HepG2 (cell line): Measurements from ENCODE around the gene MAFB. TPM values are rescaled to one million over a fixed set of nuclear protein-coding genes. Genes with fewer than 3 reads are reported as not detected.

ENCODE experiments used
- GABPA ChIP-seq, 2 experiments: IDR thresholded peaks; 2 replicates each; pipeline ENCODE4 v1.6.1; 2011 to 2016; ENCODE audit warnings: low read depth in 2 of 2, low read length in 1 of 2, missing biosample characterization in 1 of 2, missing genetic modification characterization in 1 of 2
- GATAD1 ChIP-seq: IDR thresholded peaks from 2 replicates; pipeline ENCODE4 v1.6.1; 2016; ENCODE audit warnings: missing genetic modification reagents, missing compliant biosample characterization
- KAT7 ChIP-seq: IDR thresholded peaks from 2 replicates; pipeline ENCODE4 v1.6.1; 2018; ENCODE audit warnings: borderline replicate concordance, missing compliant biosample characterization
- SMARCC2 ChIP-seq: fragments of 450-650 bp; IDR thresholded peaks from 2 replicates; pipeline ENCODE4 v1.6.1; 2017; ENCODE audit warnings: antibody characterized with exemption, mild to moderate bottlenecking
- TAF15 ChIP-seq: fragments of 200-400 bp; formaldehyde crosslinking; IDR thresholded peaks from one replicate; pipeline ENCODE4 v1.6.1; 2018; ENCODE audit warnings: mild to moderate bottlenecking, low read depth, low read length; ENCODE audit not compliant: poor library complexity, severe bottlenecking
- TIGD3 ChIP-seq: sonication (generic); formaldehyde crosslinking; IDR thresholded peaks from 2 replicates; pipeline ENCODE4 v1.5.1; 2020; ENCODE audit warnings: mild to moderate bottlenecking, missing genetic modification reagents, borderline replicate concordance
- UBTF ChIP-seq: sonication (generic); formaldehyde crosslinking; IDR thresholded peaks from 2 replicates; pipeline ENCODE4 v1.4.0; 2020; ENCODE audit warnings: mild to moderate bottlenecking, missing genetic modification reagents
- ZBTB40 ChIP-seq, 2 experiments: fragments of 450-650 bp in 1 of 2; sonication (generic) in 1 of 2; formaldehyde crosslinking in 1 of 2; IDR thresholded peaks; 2 replicates each; pipeline versions ENCODE4 v1.6.1 to v1.8.0; 2016 to 2022; ENCODE audit warnings: antibody characterized with exemption in 1 of 2, mild to moderate bottlenecking in 1 of 2, missing genetic modification reagents in 1 of 2
- ZFP36 ChIP-seq: fragments of 150-350 bp; IDR thresholded peaks from 2 replicates; pipeline ENCODE4 v1.6.1; 2018; ENCODE audit warnings: borderline replicate concordance, low read length, low read depth; ENCODE audit not compliant: partially characterized antibody
- ZNF275 ChIP-seq: sonication (generic); formaldehyde crosslinking; IDR thresholded peaks from 2 replicates; pipeline ENCODE4 v1.8.0; 2022; ENCODE audit warnings: missing genetic modification reagents, mild to moderate bottlenecking, inconsistent platforms, borderline replicate concordance
- ZNF30 ChIP-seq: sonication (generic); formaldehyde crosslinking; IDR thresholded peaks from 2 replicates; pipeline ENCODE4 v1.5.0; 2020; ENCODE audit warnings: mild to moderate bottlenecking, missing genetic modification reagents
- ZNF672 ChIP-seq: sonication (generic); formaldehyde crosslinking; IDR thresholded peaks from 2 replicates; pipeline ENCODE4 v1.8.1; 2022; ENCODE audit warnings: missing genetic modification reagents
- polyA plus RNA-seq, 8 experiments: library from polyadenylated mRNA; depleted of rRNA in 3 of 8; stranded (reverse) in 7 of 8; unstranded in 1 of 8; fragments of >200 nt; fragmentation: Illumina TruSeq in 4 of 8; extraction: Trizol in 4 of 8; gene quantifications; 2 replicates each; pipeline versions ENCODE4 v1.2.1 to v1.2.3, GENCODE V29; 2011 to 2016; ENCODE audit warnings: low read depth in 4 of 8, missing spikeins in 1 of 8, mixed read lengths in 1 of 8; ENCODE audit not compliant: insufficient read depth in 1 of 8
- total RNA-seq, 5 experiments: library from RNA; depleted of rRNA; stranded (reverse); fragments of >200 nt; fragmentation: Illumina TruSeq; extraction: Trizol; gene quantifications; 2 replicates each; pipeline ENCODE4 v1.2.3, GENCODE V29; 2016; ENCODE audit warnings: low read depth in 1 of 5

MAFB gene
- total and polyA plus RNA-seq, 2 of the 13 experiments (the other 11 are each of a cell fraction or from before 2014, with no cell fraction given): 0.08 to 0.11 TPM

GRCh38 chr20:40689100-40689942, at the start of gene MAFB (continued):
- TF ChIP-seq ZBTB40 (IDR thresholded peaks at IDR 0.05) (no peak), ZBTB40 (CRISPR knock-in tag; IDR thresholded peaks at IDR 0.05) (no peak), ZFP36 (no peak), GATAD1 (CRISPR knock-in tag) (no peak), GABPA (IDR thresholded peaks at IDR 0.05; ENCODE audit: low read depth, low read length) (no peak), GABPA (CRISPR knock-in tag; IDR thresholded peaks at IDR 0.05; ENCODE audit: low read depth) (no peak), TIGD3 (CRISPR knock-in tag) (no peak), ZNF672 (CRISPR knock-in tag) (no peak), KAT7 (CRISPR knock-in tag) (no peak), TAF15 (peak; percentile 16), UBTF (no peak; the same call in none of the 2 replicates), SMARCC2 (no peak), ZNF275 (no peak), ZNF30 (CRISPR knock-in tag) (no peak)
